K562 (cell line): ENCODE data around the gene NET1. TPM values are rescaled to one million over a fixed set of nuclear protein-coding genes. Genes with fewer than 3 reads are reported as not detected.

Experiments used
- BACH1 ChIP-seq: fragments of 200-800 bp; sonication (Bioruptor generic); IDR thresholded peaks from 2 replicates; pipeline ENCODE4 v1.6.1; 2016; ENCODE audit warnings: missing genetic modification characterization, missing compliant biosample characterization
- CREB3 ChIP-seq: fragments of 450-650 bp; conservative IDR thresholded peaks from 2 replicates; pipeline ENCODE4 v1.6.1; 2016; ENCODE audit warnings: missing genetic modification characterization, low read depth, mild to moderate bottlenecking, missing compliant biosample characterization, moderate library complexity
- DLX4 ChIP-seq: fragments of 250-450 bp; sonication (Bioruptor Pico); IDR thresholded peaks from 2 replicates; pipeline ENCODE4 v1.6.1; 2021; ENCODE audit warnings: mild to moderate bottlenecking
- EP300 ChIP-seq: IDR thresholded peaks from 2 replicates; pipeline ENCODE4 v1.6.1; 2012; ENCODE audit warnings: low read length, improper control_type of control experiment
- GTF2E2 ChIP-seq: fragments of 200-800 bp; sonication (Bioruptor generic); IDR thresholded peaks from 2 replicates; pipeline ENCODE4 v1.6.1; 2016; ENCODE audit warnings: missing genetic modification characterization, missing compliant biosample characterization
- HDAC1 ChIP-seq, 2 experiments: fragments of 450-650 bp; IDR thresholded peaks; 2 replicates each; pipeline ENCODE4 v1.6.1; 2016 to 2017; ENCODE audit warnings: inconsistent platforms in 1 of 2, mild to moderate bottlenecking in 1 of 2, moderate library complexity in 1 of 2
- IFI16 ChIP-seq: fragments of 250-450 bp; sonication (Bioruptor Pico); IDR thresholded peaks from 2 replicates; pipeline ENCODE4 v2.1.2; 2022; ENCODE audit warnings: mild to moderate bottlenecking, inconsistent platforms
- MBD1 ChIP-seq: fragments of 250-450 bp; sonication (Bioruptor Pico); IDR thresholded peaks from 2 replicates; pipeline ENCODE4 v1.8.0; 2022; ENCODE audit warnings: inconsistent platforms
- MBD2 ChIP-seq: sonication (generic); IDR thresholded peaks from 2 replicates; pipeline ENCODE4 v1.6.1; 2016; ENCODE audit warnings: low read depth, borderline replicate concordance
- MCM2 ChIP-seq: fragments of 450-650 bp; IDR thresholded peaks from 2 replicates; pipeline ENCODE4 v1.6.1; 2017; ENCODE audit warnings: low read depth, mild to moderate bottlenecking
- MCM7 ChIP-seq, 2 experiments: fragments of 450-650 bp; IDR thresholded peaks; 2 replicates each; pipeline ENCODE4 v1.6.1; 2016 to 2018
- MLX ChIP-seq, 2 experiments: fragments of 450-650 bp in 1 of 2; sonication (generic) in 1 of 2; formaldehyde crosslinking; conservative IDR thresholded peaks; 2 replicates each; pipeline versions ENCODE4 v1.4.0 to v1.8.1; 2020 to 2022; ENCODE audit warnings: mild to moderate bottlenecking in 1 of 2, missing genetic modification reagents in 1 of 2
- POLR3G ChIP-seq: IDR thresholded peaks from 2 replicates; pipeline ENCODE4 v1.6.1; 2011; ENCODE audit not compliant: insufficient read length, insufficient replicate concordance; ENCODE audit errors: extremely low read depth
- TBL1XR1 ChIP-seq, 2 experiments: IDR thresholded peaks; 2 replicates each; pipeline ENCODE4 v1.6.1; 2012; ENCODE audit warnings: improper control_type of control experiment in 2 of 2, low read length in 2 of 2, mild to moderate bottlenecking in 1 of 2
- THAP12 ChIP-seq: fragments of 250-450 bp; sonication (Bioruptor Pico); IDR thresholded peaks from 2 replicates; pipeline ENCODE4 v1.9.0; 2021; ENCODE audit warnings: mild to moderate bottlenecking, inconsistent platforms
- ZNF277 ChIP-seq: fragments of 250-450 bp; sonication (Bioruptor Pico); IDR thresholded peaks from 2 replicates; pipeline ENCODE4 v1.8.0; 2022; ENCODE audit warnings: inconsistent platforms, mild to moderate bottlenecking, moderate library complexity, borderline replicate concordance
- ZNF398 ChIP-seq: fragments of 250-450 bp; sonication (Bioruptor Pico); IDR thresholded peaks from 2 replicates; pipeline ENCODE4 v1.8.0; 2021; ENCODE audit warnings: moderate library complexity, mild to moderate bottlenecking, inconsistent platforms
- ZNF551 ChIP-seq: fragments of 250-450 bp; sonication (Bioruptor Pico); IDR thresholded peaks from 2 replicates; pipeline ENCODE4 v1.5.0; 2021; ENCODE audit warnings: mild to moderate bottlenecking, moderate library complexity
- polyA plus RNA-seq, 8 experiments: library from polyadenylated mRNA; depleted of rRNA in 4 of 8; stranded (reverse) in 5 of 8; unstranded in 3 of 8; fragments of >200 nt; fragmentation: Nextera tagmentation in 2 of 8; fragmentation: Illumina TruSeq in 1 of 8; extraction: Ambion mirVana in 2 of 8; extraction: Trizol in 1 of 8; gene quantifications; 2 replicates each; pipeline versions ENCODE4 v1.2.1 to v1.2.3, GENCODE V29; 2011 to 2014; ENCODE audit warnings: inconsistent platforms in 1 of 8, missing spikeins in 1 of 8
- total RNA-seq, 7 experiments: library from RNA; depleted of rRNA in 6 of 7; stranded (reverse); fragments of >200 nt in 6 of 7; fragmentation: Illumina TruSeq in 2 of 7; extraction: Trizol in 2 of 7; gene quantifications; 2 replicates each; pipeline versions ENCODE4 v1.2.1 to v1.2.3, GENCODE V29; 2011 to 2021; ENCODE audit warnings: low replicate concordance in 1 of 7

Gene NET1
- total and polyA plus RNA-seq, 9 of the 15 experiments (the other 6 are each of a cell fraction or from before 2014, with no cell fraction given) = 47.4 to 258 (median 106) TPM

- TF ChIP-seq HDAC1 (IDR thresholded peaks at IDR 0.05) (peak; percentile 39 to 98; a peak in 2 of 4 replicates), ZNF398 (CRISPR knock-in tag) (no peak), MBD2 (peak; percentile 63; the same call in 1 of the 2 replicates), BACH1 (no peak), EP300 (no peak), MBD1 (CRISPR knock-in tag) (no peak), IFI16 (CRISPR knock-in tag) (no peak), THAP12 (CRISPR knock-in tag) (peak; percentile 80), ZNF551 (no peak), POLR3G (no peak), TBL1XR1 (IDR thresholded peaks at IDR 0.05; ENCODE audit: low read length in 2 of 2) (peak; percentile 47 to 50; a peak in 1 of 4 replicates), GTF2E2 (peak; percentile 92), ZNF277 (CRISPR knock-in tag) (no peak), DLX4 (CRISPR knock-in tag) (no peak), CREB3 (no peak), MCM2 (no peak), MLX (CRISPR knock-in tag; conservative IDR thresholded peaks at IDR 0.05) (no peak), MCM7 (IDR thresholded peaks at IDR 0.05) (no peak)
These were observed 34.1 kb downstream of the NET1 start (continued) for GRCh38 chr10:5446390-5446926.
